Lower leg skin (tissue), 3 donors: Measurements from ENCODE around the gene DHRS7B.

Experiments
- CTCF ChIP-seq, 3 donors: fragments of 450-650 bp; IDR thresholded peaks; one replicate each; pipeline ENCODE4 v1.5.1; 2016; ENCODE audit warnings: antibody characterized with exemption in 3 of 3, mild to moderate bottlenecking in 3 of 3, moderate library complexity in 2 of 3
- POLR2A ChIP-seq, 2 donors: fragments of 450-650 bp; IDR thresholded peaks; one replicate each; pipeline ENCODE4 v1.6.1; 2016 to 2017; ENCODE audit warnings: antibody characterized with exemption in 2 of 2, mild to moderate bottlenecking in 1 of 2, moderate library complexity in 1 of 2

DNA sequence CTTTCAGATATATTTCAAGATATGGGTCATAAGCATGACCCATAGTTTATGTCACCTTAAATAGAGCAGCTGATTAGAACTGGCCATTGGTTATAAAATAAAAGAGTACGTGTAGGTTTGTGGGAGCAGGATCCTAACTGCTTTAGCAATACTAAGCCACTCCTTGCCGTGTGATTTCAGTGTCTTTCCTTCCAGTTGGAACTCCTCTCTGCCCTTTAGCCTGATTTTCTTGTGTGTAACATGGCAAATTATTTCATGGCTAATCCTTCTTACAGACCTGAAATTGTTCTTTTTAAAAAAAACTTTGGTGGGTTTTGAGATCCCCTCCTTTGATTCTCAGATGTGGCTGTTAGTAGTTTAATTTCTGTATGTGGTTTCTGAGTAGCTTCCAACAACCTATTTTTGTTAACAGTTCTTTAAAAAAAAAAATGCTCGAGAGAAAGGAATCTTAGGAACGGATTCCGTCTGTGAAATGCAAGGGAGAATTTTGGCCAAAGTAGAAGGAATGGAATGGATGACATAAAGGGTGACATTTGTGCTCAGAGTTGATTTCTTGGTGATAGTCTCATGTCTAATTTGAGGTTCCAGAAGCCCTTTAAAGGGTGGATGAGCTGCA lies 39.9 kb downstream of the DHRS7B start:
- TF ChIP-seq CTCF (IDR thresholded peaks at IDR 0.05), result no peak
- no peak for TF ChIP-seq POLR2A (IDR thresholded peaks at IDR 0.05)
